ENCODE data around the gene ARHGAP22. TPM values are rescaled to one million over a fixed set of nuclear protein-coding genes. Genes with fewer than 3 reads are reported as not detected.

Gene ARHGAP22
- polyA plus RNA-seq, 1 donor from 2014 or later = 0.15 TPM

DNA sequence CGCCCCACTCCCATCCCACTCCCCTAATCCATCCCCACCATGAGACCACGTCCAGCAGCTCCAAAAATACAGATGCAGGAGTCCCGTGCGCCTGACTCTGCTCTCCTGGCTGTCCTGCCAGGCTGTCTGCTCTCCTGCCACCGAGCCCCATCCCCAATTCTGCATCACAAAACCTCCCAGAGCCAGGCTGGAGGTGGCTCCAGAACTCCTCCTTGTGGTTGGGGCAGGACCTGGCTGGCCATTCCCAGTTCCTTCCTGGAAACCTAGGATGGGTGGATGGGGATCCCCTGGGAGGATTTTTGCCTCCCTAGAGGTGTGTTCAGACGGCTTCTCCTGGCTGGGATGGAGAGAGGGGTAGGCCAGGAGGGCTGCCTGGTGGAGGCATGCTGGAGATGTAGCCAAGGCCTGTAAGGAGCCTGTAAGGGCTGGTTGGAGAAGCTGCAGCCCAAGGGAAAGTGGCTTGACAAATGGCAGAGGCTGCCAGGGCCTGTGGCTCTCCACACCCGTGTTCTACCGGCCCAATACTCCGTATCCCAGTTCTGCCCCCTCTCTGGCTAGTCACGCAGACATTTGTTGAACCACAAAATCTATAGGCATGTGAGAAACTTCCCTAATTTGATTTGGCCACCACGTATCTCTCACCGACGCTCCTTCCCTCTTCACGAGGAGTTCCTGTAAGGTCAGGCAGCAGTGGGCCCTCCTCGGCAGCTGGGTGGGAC is 99.3 kb downstream of the ARHGAP22 start:
- no peak overlapping the region for H2AFZ ChIP-seq (ENCODE audit: low read depth, low read length)
- H3K9ac ChIP-seq (ENCODE audit: low read length) = no peak overlapping the region
- no peak overlapping the region for H3K27ac ChIP-seq (ENCODE audit: low read length)
- no peaks in the 10 kb centered on the region for H3K27me3 ChIP-seq (ENCODE audit: insufficient read depth, low read depth, low read length)
- no peak overlapping the region for H3K4me3 ChIP-seq (ENCODE audit: low read length)
- H4K20me1 ChIP-seq (ENCODE audit: insufficient read depth) = no peaks in the 10 kb centered on the region
- no peak for TF ChIP-seq TAF1 (IDR thresholded peaks at IDR 0.05; ENCODE audit: low read depth)
- no peak for TF ChIP-seq EP300 (conservative IDR thresholded peaks at IDR 0.05; ENCODE audit: poor library complexity, severe bottlenecking)
- TF ChIP-seq, protein P1, sequence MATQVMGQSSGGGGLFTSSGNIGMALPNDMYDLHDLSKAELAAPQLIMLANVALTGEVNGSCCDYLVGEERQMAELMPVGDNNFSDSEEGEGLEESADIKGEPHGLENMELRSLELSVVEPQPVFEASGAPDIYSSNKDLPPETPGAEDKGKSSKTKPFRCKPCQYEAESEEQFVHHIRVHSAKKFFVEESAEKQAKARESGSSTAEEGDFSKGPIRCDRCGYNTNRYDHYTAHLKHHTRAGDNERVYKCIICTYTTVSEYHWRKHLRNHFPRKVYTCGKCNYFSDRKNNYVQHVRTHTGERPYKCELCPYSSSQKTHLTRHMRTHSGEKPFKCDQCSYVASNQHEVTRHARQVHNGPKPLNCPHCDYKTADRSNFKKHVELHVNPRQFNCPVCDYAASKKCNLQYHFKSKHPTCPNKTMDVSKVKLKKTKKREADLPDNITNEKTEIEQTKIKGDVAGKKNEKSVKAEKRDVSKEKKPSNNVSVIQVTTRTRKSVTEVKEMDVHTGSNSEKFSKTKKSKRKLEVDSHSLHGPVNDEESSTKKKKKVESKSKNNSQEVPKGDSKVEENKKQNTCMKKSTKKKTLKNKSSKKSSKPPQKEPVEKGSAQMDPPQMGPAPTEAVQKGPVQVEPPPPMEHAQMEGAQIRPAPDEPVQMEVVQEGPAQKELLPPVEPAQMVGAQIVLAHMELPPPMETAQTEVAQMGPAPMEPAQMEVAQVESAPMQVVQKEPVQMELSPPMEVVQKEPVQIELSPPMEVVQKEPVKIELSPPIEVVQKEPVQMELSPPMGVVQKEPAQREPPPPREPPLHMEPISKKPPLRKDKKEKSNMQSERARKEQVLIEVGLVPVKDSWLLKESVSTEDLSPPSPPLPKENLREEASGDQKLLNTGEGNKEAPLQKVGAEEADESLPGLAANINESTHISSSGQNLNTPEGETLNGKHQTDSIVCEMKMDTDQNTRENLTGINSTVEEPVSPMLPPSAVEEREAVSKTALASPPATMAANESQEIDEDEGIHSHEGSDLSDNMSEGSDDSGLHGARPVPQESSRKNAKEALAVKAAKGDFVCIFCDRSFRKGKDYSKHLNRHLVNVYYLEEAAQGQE (IDR thresholded peaks at IDR 0.05; ENCODE audit: borderline replicate concordance) = no peak
- no peak for TF ChIP-seq MXI1 (conservative IDR thresholded peaks at IDR 0.05; ENCODE audit: poor library complexity, severe bottlenecking)
- TF ChIP-seq, protein P2, sequence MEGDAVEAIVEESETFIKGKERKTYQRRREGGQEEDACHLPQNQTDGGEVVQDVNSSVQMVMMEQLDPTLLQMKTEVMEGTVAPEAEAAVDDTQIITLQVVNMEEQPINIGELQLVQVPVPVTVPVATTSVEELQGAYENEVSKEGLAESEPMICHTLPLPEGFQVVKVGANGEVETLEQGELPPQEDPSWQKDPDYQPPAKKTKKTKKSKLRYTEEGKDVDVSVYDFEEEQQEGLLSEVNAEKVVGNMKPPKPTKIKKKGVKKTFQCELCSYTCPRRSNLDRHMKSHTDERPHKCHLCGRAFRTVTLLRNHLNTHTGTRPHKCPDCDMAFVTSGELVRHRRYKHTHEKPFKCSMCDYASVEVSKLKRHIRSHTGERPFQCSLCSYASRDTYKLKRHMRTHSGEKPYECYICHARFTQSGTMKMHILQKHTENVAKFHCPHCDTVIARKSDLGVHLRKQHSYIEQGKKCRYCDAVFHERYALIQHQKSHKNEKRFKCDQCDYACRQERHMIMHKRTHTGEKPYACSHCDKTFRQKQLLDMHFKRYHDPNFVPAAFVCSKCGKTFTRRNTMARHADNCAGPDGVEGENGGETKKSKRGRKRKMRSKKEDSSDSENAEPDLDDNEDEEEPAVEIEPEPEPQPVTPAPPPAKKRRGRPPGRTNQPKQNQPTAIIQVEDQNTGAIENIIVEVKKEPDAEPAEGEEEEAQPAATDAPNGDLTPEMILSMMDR (IDR thresholded peaks at IDR 0.05; ENCODE audit: poor library complexity, severe bottlenecking) = no peak
- no peak for TF ChIP-seq POLR2AphosphoS5 (IDR thresholded peaks at IDR 0.05)
- no peak for TF ChIP-seq RAD21 (conservative IDR thresholded peaks at IDR 0.05)
- H3K4me2 ChIP-seq (ENCODE audit: low read length) = no peak overlapping the region
- no peaks in the 10 kb centered on the region for H3F3A ChIP-seq (ENCODE audit: insufficient read depth, low read length, poor library complexity, severe bottlenecking)
- H3K9me3 ChIP-seq (ENCODE audit: low read length) = no peaks in the 10 kb centered on the region
- H3K79me2 ChIP-seq (replicated peaks; ENCODE audit: insufficient read depth, low read length) = no peaks in the 10 kb centered on the region
- H3K9me2 ChIP-seq (ENCODE audit: insufficient read depth, low read length) = no peaks in the 10 kb centered on the region
- H3K36me3 ChIP-seq (ENCODE audit: insufficient read depth, low read length) = no peaks in the 10 kb centered on the region

DNA sequence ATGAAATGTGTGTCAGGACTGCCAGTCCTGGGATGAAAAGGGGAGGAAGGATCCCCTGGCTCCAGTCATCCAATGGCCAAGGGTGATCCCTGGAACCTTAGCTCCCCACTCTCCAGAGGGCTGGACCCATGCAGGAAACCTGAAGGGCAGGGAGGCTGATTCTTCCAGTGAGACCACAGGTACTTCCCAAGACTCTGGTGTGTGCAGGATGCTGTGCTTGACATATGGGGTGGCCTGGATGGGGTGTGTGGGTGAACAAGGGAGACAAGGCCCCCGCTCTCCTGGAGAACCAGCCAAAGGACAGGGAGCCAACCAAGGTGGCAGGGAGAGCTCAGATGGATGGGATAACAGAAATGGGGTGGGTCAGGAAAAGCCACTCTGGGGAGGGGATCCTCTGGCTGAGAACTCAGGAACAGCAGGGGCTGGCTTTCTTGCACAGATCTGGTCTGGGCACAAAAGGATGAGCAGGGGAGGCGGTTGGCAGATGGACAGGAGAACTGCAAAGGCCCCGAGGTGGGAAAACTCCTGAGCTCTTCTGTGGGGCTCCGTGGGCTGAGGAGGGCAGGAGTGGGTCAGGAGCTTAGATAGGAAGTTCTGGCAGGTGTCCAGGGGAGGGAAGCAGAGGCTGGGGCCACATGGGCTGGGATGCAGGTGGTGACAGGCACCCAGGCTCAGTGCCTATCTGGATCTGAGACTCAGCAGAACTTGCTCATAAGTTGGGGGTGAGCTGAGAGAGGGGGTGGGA is 100.6 kb downstream of the ARHGAP22 start:
- no peak overlapping the region for H3K9ac ChIP-seq (ENCODE audit: low read length)
- H3K36me3 ChIP-seq (ENCODE audit: insufficient read depth, low read length) = no peaks in the 10 kb centered on the region
- H3F3A ChIP-seq (ENCODE audit: insufficient read depth, low read length, poor library complexity, severe bottlenecking) = no peaks in the 10 kb centered on the region
- no peaks in the 10 kb centered on the region for H3K9me2 ChIP-seq (ENCODE audit: insufficient read depth, low read length)
- no peaks in the 10 kb centered on the region for H3K27me3 ChIP-seq (ENCODE audit: insufficient read depth, low read depth, low read length)
- H3K79me2 ChIP-seq (replicated peaks; ENCODE audit: insufficient read depth, low read length) = no peaks in the 10 kb centered on the region
- no peaks in the 10 kb centered on the region for H4K20me1 ChIP-seq (ENCODE audit: insufficient read depth)
- H3K4me2 ChIP-seq (ENCODE audit: low read length) = no peak overlapping the region
- no peak overlapping the region for H3K27ac ChIP-seq (ENCODE audit: low read length)
- no peak overlapping the region for H3K4me3 ChIP-seq (ENCODE audit: low read length)
- TF ChIP-seq EP300 (conservative IDR thresholded peaks at IDR 0.05; ENCODE audit: poor library complexity, severe bottlenecking) (no peak), SMC3 (conservative IDR thresholded peaks at IDR 0.05; ENCODE audit: poor library complexity) (no peak), POLR2AphosphoS5 (IDR thresholded peaks at IDR 0.05) (no peak), RAD21 (conservative IDR thresholded peaks at IDR 0.05) (no peak), MXI1 (conservative IDR thresholded peaks at IDR 0.05; ENCODE audit: poor library complexity, severe bottlenecking) (no peak), TAF1 (IDR thresholded peaks at IDR 0.05; ENCODE audit: low read depth) (no peak)
- TF ChIP-seq, protein P2 (IDR thresholded peaks at IDR 0.05; ENCODE audit: poor library complexity, severe bottlenecking) = no peak
- no peaks in the 10 kb centered on the region for H3K9me3 ChIP-seq (ENCODE audit: low read length)
- H2AFZ ChIP-seq (ENCODE audit: low read depth, low read length) = no peak overlapping the region

Data from neural cell (in vitro differentiated cells).